HFFc6 (cell line): ENCODE results near the gene CHORDC1. TPM values are rescaled to one million over a fixed set of nuclear protein-coding genes. Genes with fewer than 3 reads are reported as not detected.
A peak's percentile ranks its signal among the peaks of the same experiment; 100 is the strongest.

ENCODE experiments used
- DNase-seq: peaks from one replicate; pipeline ENCODE4 v3.0.0-alpha.2; 2018
- H3K27ac Mint-ChIP-seq: 2 replicates; pipeline ENCODE4 v1.8.0; 2020; ENCODE audit warnings: mild to moderate bottlenecking, mixed read lengths
- H3K27me3 Mint-ChIP-seq: 2 replicates; pipeline ENCODE4 v1.8.0; 2021; ENCODE audit warnings: mild to moderate bottlenecking, moderate library complexity, mixed read lengths; ENCODE audit not compliant: insufficient read depth
- H3K36me3 Mint-ChIP-seq: 2 replicates; pipeline ENCODE4 v1.8.0; 2021; ENCODE audit warnings: low read depth, mixed read lengths
- H3K4me1 Mint-ChIP-seq: 2 replicates; pipeline ENCODE4 v1.8.0; 2020; ENCODE audit warnings: low read depth, mixed read lengths
- H3K4me3 Mint-ChIP-seq: 2 replicates; pipeline ENCODE4 v1.8.0; 2020; ENCODE audit warnings: mild to moderate bottlenecking, moderate library complexity, mixed read lengths
- H3K9me3 Mint-ChIP-seq: 2 replicates; pipeline ENCODE4 v1.8.0; 2020; ENCODE audit warnings: mild to moderate bottlenecking, mixed read lengths
- CTCF ChIP-seq: fragments of 200-600 bp; sonication (generic); IDR thresholded peaks from 2 replicates; pipeline ENCODE4 v1.5.0; 2021; ENCODE audit warnings: antibody characterized with exemption, mild to moderate bottlenecking
- total RNA-seq, 6 experiments: library from RNA; stranded (reverse); fragmentation: NEBNext Ultra II Directional; extraction: Animal tissue kit (Norgen Biotek cat#: 25700); gene quantifications; 2 replicates in 1 of 6; 3 replicates in 5 of 6; pipeline ENCODE4 v1.2.3, GENCODE V29; 2021

CHORDC1 gene
- total RNA-seq, 6 experiments from 2014 or later: 45.3 to 65.4 (median 54.1) TPM

- no peak for TF ChIP-seq CTCF
- peaks cover 2% of the 10 kb centered on the region for H3K27me3 Mint-ChIP-seq
- H3K4me3 Mint-ChIP-seq: no peak overlapping the region
- no peaks in the 10 kb centered on the region for H3K9me3 Mint-ChIP-seq
- no peak for DNase-seq
- no peaks in the 10 kb centered on the region for H3K36me3 Mint-ChIP-seq
- H3K27ac Mint-ChIP-seq: no peak overlapping the region
- H3K4me1 Mint-ChIP-seq: no peaks in the 10 kb centered on the region; the same call in 1 of the 2 replicates
Measured at GRCh38 chr11:90251599-90251998, 28.8 kb upstream of the CHORDC1 start.

GRCh38 chr11:90250970-90251369 is 28.1 kb upstream of the CHORDC1 start:
- DNase-seq: no peak
- H3K27me3 Mint-ChIP-seq: peaks cover 2% of the 10 kb centered on the region
- H3K36me3 Mint-ChIP-seq: no peaks in the 10 kb centered on the region
- H3K4me3 Mint-ChIP-seq: no peak overlapping the region; the same call in 1 of the 2 replicates
- H3K9me3 Mint-ChIP-seq: no peaks in the 10 kb centered on the region
- no peaks in the 10 kb centered on the region; the same call in 1 of the 2 replicates for H3K4me1 Mint-ChIP-seq
- H3K27ac Mint-ChIP-seq: no peak overlapping the region
- TF ChIP-seq CTCF: no peak

GRCh38 chr11:90246468-90246867 is 23.6 kb upstream of the CHORDC1 start:
- Mint-ChIP-seq H3K9me3 (no peaks in the 10 kb centered on the region), H3K4me3 (no peak overlapping the region), H3K36me3 (no peaks in the 10 kb centered on the region), H3K4me1 (no peaks in the 10 kb centered on the region; the same call in 1 of the 2 replicates), H3K27me3 (peaks cover under 1% of the 10 kb centered on the region; the same call in 1 of the 2 replicates), H3K27ac (no peak overlapping the region)
- no peak for TF ChIP-seq CTCF
- DNase-seq: no peak

- Mint-ChIP-seq H3K36me3 (no peaks in the 10 kb centered on the region), H3K9me3 (no peaks in the 10 kb centered on the region), H3K4me3 (peak overlapping the region; percentile 18; the same call in 1 of the 2 replicates), H3K27ac (no peak overlapping the region), H3K4me1 (no peaks in the 10 kb centered on the region), H3K27me3 (peaks cover 4% of the 10 kb centered on the region)
- no peak for DNase-seq
- TF ChIP-seq CTCF: no peak
Measured at GRCh38 chr11:90243534-90243933, 20.7 kb upstream of the CHORDC1 start.

- Mint-ChIP-seq H3K27ac (no peak overlapping the region), H3K36me3 (no peaks in the 10 kb centered on the region), H3K4me1 (no peaks in the 10 kb centered on the region), H3K9me3 (no peaks in the 10 kb centered on the region), H3K27me3 (peaks cover 4% of the 10 kb centered on the region), H3K4me3 (no peak overlapping the region)
- DNase-seq: no peak
- no peak for TF ChIP-seq CTCF
Measured at GRCh38 chr11:90242894-90243416, 20.1 kb upstream of the CHORDC1 start.
